Sigmoid colon (tissue), 7 donors: Measurements from ENCODE around the gene SNX3. TPM values are rescaled to one million over a fixed set of nuclear protein-coding genes. Genes with fewer than 3 reads are reported as not detected.

Experiments
- DNase-seq: peaks from one replicate; pipeline ENCODE4 v3.0.0-alpha.2; 2019
- H3K27ac ChIP-seq, 4 donors: fragments of 200-600 bp; sonication (generic); one replicate each; pipeline ENCODE4 v1.5.1; 2016 to 2019; ENCODE audit warnings: mild to moderate bottlenecking in 1 of 4
- H3K27me3 ChIP-seq, 3 donors: fragments of 200-600 bp; sonication (generic); one replicate each; pipeline ENCODE4 v1.5.1; 2019; ENCODE audit warnings: mild to moderate bottlenecking in 1 of 3
- H3K36me3 ChIP-seq, 4 donors: fragments of 200-600 bp; sonication (generic); one replicate each; pipeline ENCODE4 v1.5.1; 2016 to 2019
- H3K4me1 ChIP-seq, 4 donors: fragments of 200-600 bp; sonication (generic); one replicate each; pipeline ENCODE4 v1.5.1; 2017 to 2019
- H3K4me3 ChIP-seq, 4 donors: fragments of 200-600 bp; sonication (generic); one replicate each; pipeline ENCODE4 v1.5.1; 2017 to 2019; ENCODE audit warnings: mild to moderate bottlenecking in 2 of 4, moderate library complexity in 1 of 4
- H3K9me3 ChIP-seq, 4 donors: fragments of 200-600 bp in 3 of 4; sonication (generic) in 3 of 4; one replicate each; pipeline versions ENCODE4 v1.5.1 to v1.6.1; 2013 to 2019
- EP300 ChIP-seq, 4 donors: sonication (generic); formaldehyde crosslinking; IDR thresholded peaks; one replicate each; pipeline ENCODE4 v1.6.1; 2017; ENCODE audit warnings: antibody characterized with exemption in 4 of 4
- POLR2A ChIP-seq, 2 donors: fragments of 450-650 bp; IDR thresholded peaks; one replicate each; pipeline ENCODE4 v1.6.1; 2016; ENCODE audit warnings: antibody characterized with exemption in 2 of 2, mild to moderate bottlenecking in 2 of 2, moderate library complexity in 2 of 2
- POLR2AphosphoS5 ChIP-seq, 4 donors: sonication (generic); formaldehyde crosslinking; IDR thresholded peaks; one replicate each; pipeline ENCODE4 v1.6.1; 2017; ENCODE audit warnings: antibody characterized with exemption in 4 of 4
- WGBS, 2 donors: extraction: QIAGEN DNeasy Blood & Tissue Kit; methylation state at CpG; one replicate each; pipeline ENCODE4 v1.1.7; 2013; 5-methylcytosine and 5-hydroxymethylcytosine counted together
- intact Hi-C: fragments of 100-400 bp; cut with DNase I; formaldehyde crosslinking; loops from one replicate; pipeline ENCODE4 v1.15.1; 2023
- polyA plus RNA-seq, 3 donors: library from polyadenylated mRNA; stranded (reverse); fragments of 200-250 nt; gene quantifications; one replicate each; pipeline ENCODE4 v1.2.3, GENCODE V29; 2013
- total RNA-seq, 4 donors: library from RNA; depleted of rRNA; stranded (reverse); fragments of >200 nt; gene quantifications; one replicate each; pipeline ENCODE4 v1.1.0, GENCODE V29; 2016
- TF ChIP-seq, protein P1 (sequence below), 4 experiments: fragments of 450-650 bp in 3 of 4; fragments of 200-600 bp in 1 of 4; IDR thresholded peaks; one replicate each; pipeline ENCODE4 v1.5.1; 2016 to 2019; ENCODE audit warnings: antibody characterized with exemption in 4 of 4, mild to moderate bottlenecking in 3 of 4, moderate library complexity in 2 of 4
- donor health status: healthy with polysubstance abuse.
- donor health status: Bipolar disorder and iron deficiency.
- donor health status: healthy.

SNX3 gene
- total and polyA plus RNA-seq, 7 donors = 135 to 242 (median 220) TPM

- DNase-seq = no peak
- 97 to 98% methylated on average over 2 of the region's 2 CpGs for WGBS, 2 donors
- intact Hi-C loops = no loop called here
- H3K36me3 ChIP-seq = peaks cover 0 to 2% (median 0%) of the 10 kb centered on the region in 4 donors
- H3K27me3 ChIP-seq = no peaks in the 10 kb centered on the region
- TF ChIP-seq POLR2AphosphoS5 (IDR thresholded peaks at IDR 0.05) (no peak), POLR2A (IDR thresholded peaks at IDR 0.05) (no peak), EP300 (IDR thresholded peaks at IDR 0.05) (no peak)
- TF ChIP-seq, protein P1, sequence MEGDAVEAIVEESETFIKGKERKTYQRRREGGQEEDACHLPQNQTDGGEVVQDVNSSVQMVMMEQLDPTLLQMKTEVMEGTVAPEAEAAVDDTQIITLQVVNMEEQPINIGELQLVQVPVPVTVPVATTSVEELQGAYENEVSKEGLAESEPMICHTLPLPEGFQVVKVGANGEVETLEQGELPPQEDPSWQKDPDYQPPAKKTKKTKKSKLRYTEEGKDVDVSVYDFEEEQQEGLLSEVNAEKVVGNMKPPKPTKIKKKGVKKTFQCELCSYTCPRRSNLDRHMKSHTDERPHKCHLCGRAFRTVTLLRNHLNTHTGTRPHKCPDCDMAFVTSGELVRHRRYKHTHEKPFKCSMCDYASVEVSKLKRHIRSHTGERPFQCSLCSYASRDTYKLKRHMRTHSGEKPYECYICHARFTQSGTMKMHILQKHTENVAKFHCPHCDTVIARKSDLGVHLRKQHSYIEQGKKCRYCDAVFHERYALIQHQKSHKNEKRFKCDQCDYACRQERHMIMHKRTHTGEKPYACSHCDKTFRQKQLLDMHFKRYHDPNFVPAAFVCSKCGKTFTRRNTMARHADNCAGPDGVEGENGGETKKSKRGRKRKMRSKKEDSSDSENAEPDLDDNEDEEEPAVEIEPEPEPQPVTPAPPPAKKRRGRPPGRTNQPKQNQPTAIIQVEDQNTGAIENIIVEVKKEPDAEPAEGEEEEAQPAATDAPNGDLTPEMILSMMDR (IDR thresholded peaks at IDR 0.05) = no peak
- H3K27ac ChIP-seq = no peak overlapping the region
- H3K9me3 ChIP-seq = no peaks in the 10 kb centered on the region
- no peak overlapping the region for H3K4me3 ChIP-seq
- no peaks in the 10 kb centered on the region for H3K4me1 ChIP-seq
Observed at GRCh38 chr6:108242721-108243120, 18.1 kb downstream of the SNX3 start.

GRCh38 chr6:108242259-108242658, 18.6 kb downstream of the SNX3 start:
- H3K4me1 ChIP-seq = no peaks in the 10 kb centered on the region
- no peak for DNase-seq
- no peaks in the 10 kb centered on the region for H3K9me3 ChIP-seq
- WGBS, 2 donors = 94 to 98% methylated on average over 2 of the region's 2 CpGs
- H3K36me3 ChIP-seq = peaks cover 0 to 4% (median 0%) of the 10 kb centered on the region in 4 donors
- H3K4me3 ChIP-seq = no peak overlapping the region
- TF ChIP-seq POLR2A (IDR thresholded peaks at IDR 0.05) (no peak), POLR2AphosphoS5 (IDR thresholded peaks at IDR 0.05) (no peak), EP300 (IDR thresholded peaks at IDR 0.05) (no peak)
- TF ChIP-seq, protein P1 (IDR thresholded peaks at IDR 0.05) = no peak
- no peak overlapping the region for H3K27ac ChIP-seq
- intact Hi-C loops = no loop called here
- no peaks in the 10 kb centered on the region for H3K27me3 ChIP-seq

GRCh38 chr6:108238322-108238721, 22.5 kb downstream of the SNX3 start:
- Histone ChIP-seq H3K27ac (no peak overlapping the region), H3K27me3 (no peaks in the 10 kb centered on the region), H3K4me1 (no peaks in the 10 kb centered on the region), H3K9me3 (no peaks in the 10 kb centered on the region), H3K4me3 (no peak overlapping the region), H3K36me3 (peaks cover 0 to 4% (median 0%) of the 10 kb centered on the region in 4 donors)
- TF ChIP-seq EP300 (IDR thresholded peaks at IDR 0.05) (no peak), POLR2A (IDR thresholded peaks at IDR 0.05) (no peak), POLR2AphosphoS5 (IDR thresholded peaks at IDR 0.05) (no peak)
- TF ChIP-seq, protein P1 (IDR thresholded peaks at IDR 0.05) = no peak
- 97% methylated on average over 4 of the region's 4 CpGs for WGBS, 2 donors
- DNase-seq = no peak
- intact Hi-C loops = no loop called here

DNA sequence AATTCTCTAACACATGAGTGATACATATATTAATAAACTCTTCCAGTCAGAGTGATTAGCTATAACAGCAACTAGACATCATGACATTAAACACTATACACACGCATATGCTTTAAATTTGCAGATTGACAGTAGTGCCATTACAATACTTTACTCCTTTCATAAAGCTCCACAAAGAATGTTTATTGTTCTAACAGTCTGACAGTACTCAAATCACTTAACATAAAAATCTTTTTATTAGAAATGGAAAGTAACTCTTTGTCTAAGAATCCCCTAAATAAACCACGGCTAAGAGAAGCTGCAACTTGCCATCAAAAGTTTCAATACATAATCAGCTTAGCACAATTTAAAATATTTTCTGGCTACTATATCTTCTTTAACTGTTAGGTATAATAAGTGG, 24.0 kb downstream of the SNX3 start:
- intact Hi-C loops = no loop called here
- H3K36me3 ChIP-seq = peaks cover 0 to 4% (median 0%) of the 10 kb centered on the region in 4 donors
- TF ChIP-seq EP300 (IDR thresholded peaks at IDR 0.05) (no peak), POLR2A (IDR thresholded peaks at IDR 0.05) (no peak), POLR2AphosphoS5 (IDR thresholded peaks at IDR 0.05) (no peak)
- TF ChIP-seq, protein P1 (IDR thresholded peaks at IDR 0.05) = no peak
- H3K4me3 ChIP-seq = no peak overlapping the region
- no peaks in the 10 kb centered on the region for H3K4me1 ChIP-seq
- no peak for DNase-seq
- no peaks in the 10 kb centered on the region for H3K9me3 ChIP-seq
- WGBS, 2 donors = 69 to 75% methylated on average over 2 of the region's 2 CpGs
- no peak overlapping the region for H3K27ac ChIP-seq
- H3K27me3 ChIP-seq = no peaks in the 10 kb centered on the region

GRCh38 chr6:108235127-108235526, 25.7 kb downstream of the SNX3 start:
- H3K9me3 ChIP-seq = no peaks in the 10 kb centered on the region
- TF ChIP-seq, protein P1 (IDR thresholded peaks at IDR 0.05) = no peak
- TF ChIP-seq POLR2A (IDR thresholded peaks at IDR 0.05) (no peak), POLR2AphosphoS5 (IDR thresholded peaks at IDR 0.05) (no peak), EP300 (IDR thresholded peaks at IDR 0.05) (no peak)
- H3K4me3 ChIP-seq = no peak overlapping the region
- DNase-seq = no peak
- H3K27me3 ChIP-seq = no peaks in the 10 kb centered on the region
- 90 to 91% methylated on average over 4 of the region's 4 CpGs for WGBS, 2 donors
- H3K4me1 ChIP-seq = no peaks in the 10 kb centered on the region
- H3K36me3 ChIP-seq = peaks cover 0 to 4% (median 0%) of the 10 kb centered on the region in 4 donors
- H3K27ac ChIP-seq = no peak overlapping the region
- intact Hi-C loops = no loop called here
